SK-N-SH (cell line): ENCODE measurements around the gene SCNM1. TPM values are rescaled to one million over a fixed set of nuclear protein-coding genes. Genes with fewer than 3 reads are reported as not detected.
"Not testable (repeated sequence)": the region's sequence is repeated elsewhere in the genome, so short reads cannot be mapped to it uniquely, and the experiment has no call there.

Experiments
- CTCF ChIA-PET: fragments of 300-600, 350-600 bp; formaldehyde crosslinking; extraction: SDS; loops from one replicate; lab custom pipeline; 2021; lab: Yijun Ruan, JAX
- POLR2A ChIA-PET: fragments of 350-600 bp; sonication (Branson Sonifier 250); formaldehyde crosslinking; extraction: SDS; loops from one replicate; lab custom pipeline; 2020; ENCODE audit warnings: antibody characterized with exemption, inconsistent platforms; lab: Yijun Ruan, JAX
- DNase-seq: peaks from one replicate; pipeline ENCODE4 v3.0.0; 2012
- H2AFZ ChIP-seq: fragments of 200-600 bp; sonication (generic); 2 replicates; pipeline ENCODE4 v1.8.1; 2016; ENCODE audit warnings: antibody characterized with exemption, mild to moderate bottlenecking, low read depth
- H3F3A ChIP-seq: fragments of 200-600 bp; sonication (generic); replicated peaks from 2 replicates; pipeline ENCODE3; 2016; ENCODE audit warnings: antibody characterized with exemption, mild to moderate bottlenecking; ENCODE audit not compliant: insufficient read depth
- H3K27ac ChIP-seq, 2 experiments: fragments of 200-500 bp in 1 of 2; fragments of 200-600 bp in 1 of 2; sonication (Bioruptor generic) in 1 of 2; sonication (generic), shearing (Covaris generic) in 1 of 2; 2 replicates each; pipeline versions ENCODE4 v1.5.1 to v1.6.1; 2014 to 2016; ENCODE audit warnings: low read depth in 2 of 2, inconsistent platforms in 1 of 2, low read length in 1 of 2, mild to moderate bottlenecking in 1 of 2, mixed read lengths in 1 of 2
- H3K27me3 ChIP-seq: fragments of 200-600 bp; sonication (generic), shearing (Covaris generic); 2 replicates; pipeline ENCODE4 v1.6.1; 2016; ENCODE audit warnings: mixed run types; ENCODE audit not compliant: insufficient read depth
- H3K36me3 ChIP-seq, 2 experiments: fragments of 200-500 bp in 1 of 2; fragments of 200-600 bp in 1 of 2; sonication (Bioruptor generic) in 1 of 2; sonication (generic) in 1 of 2; replicated peaks in 1 of 2; 2 replicates each; pipeline versions ENCODE3 to v1.5.1; 2014 to 2016; ENCODE audit warnings: low read length in 1 of 2, mild to moderate bottlenecking in 1 of 2; ENCODE audit not compliant: insufficient read depth in 2 of 2, control insufficient read depth in 1 of 2
- H3K4me1 ChIP-seq, 2 experiments: fragments of 200-500 bp in 1 of 2; fragments of 200-600 bp in 1 of 2; sonication (Bioruptor generic) in 1 of 2; sonication (generic), shearing (Covaris generic) in 1 of 2; 2 replicates each; pipeline versions ENCODE4 v1.5.1 to v1.6.1; 2014 to 2016; ENCODE audit warnings: low read depth in 1 of 2, low read length in 1 of 2, mixed run types in 1 of 2; ENCODE audit not compliant: insufficient read depth in 2 of 2, control insufficient read depth in 1 of 2
- H3K4me2 ChIP-seq: fragments of 200-600 bp; sonication (generic), shearing (Covaris generic); 2 replicates; pipeline ENCODE4 v1.6.1; 2017; ENCODE audit warnings: mixed run types
- H3K4me3 ChIP-seq, 2 experiments: fragments of 200-500 bp in 1 of 2; fragments of 200-600 bp in 1 of 2; sonication (Bioruptor generic) in 1 of 2; sonication (generic), shearing (Covaris generic) in 1 of 2; 2 replicates each; pipeline versions ENCODE4 v1.5.1 to v1.8.1; 2014 to 2016; ENCODE audit warnings: low read depth in 2 of 2, inconsistent platforms in 1 of 2, low read length in 1 of 2, mild to moderate bottlenecking in 1 of 2, mixed read lengths in 1 of 2, moderate library complexity in 1 of 2
- H3K79me2 ChIP-seq: fragments of 200-600 bp; sonication (generic); 2 replicates; pipeline ENCODE4 v1.8.1; 2017; ENCODE audit warnings: mild to moderate bottlenecking; ENCODE audit not compliant: insufficient read depth
- H3K9ac ChIP-seq: fragments of 200-600 bp; sonication (generic); 2 replicates; pipeline ENCODE4 v1.6.1; 2017; ENCODE audit warnings: mixed run types
- H3K9me2 ChIP-seq: fragments of 200-600 bp; sonication (generic); 2 replicates; pipeline ENCODE4 v1.6.1; 2017; ENCODE audit warnings: mixed run types
- H3K9me3 ChIP-seq: fragments of 200-600 bp; sonication (generic); 2 replicates; pipeline ENCODE4 v1.6.1; 2017; ENCODE audit warnings: mixed run types, mild to moderate bottlenecking, moderate library complexity
- H4K20me1 ChIP-seq: fragments of 200-600 bp; sonication (generic); 2 replicates; pipeline ENCODE4 v1.6.1; 2017; ENCODE audit warnings: mild to moderate bottlenecking, mixed run types; ENCODE audit not compliant: insufficient read depth
- FOSL2 ChIP-seq: IDR thresholded peaks from 2 replicates; pipeline ENCODE4 v1.4.0; 2012; ENCODE audit warnings: low read depth, mild to moderate bottlenecking, moderate library complexity, borderline replicate concordance
- JUND ChIP-seq: IDR thresholded peaks from 2 replicates; pipeline ENCODE4 v1.4.0; 2012
- MAX ChIP-seq: IDR thresholded peaks from 2 replicates; pipeline ENCODE4 v1.4.0; 2012; ENCODE audit warnings: low read depth
- PBX3 ChIP-seq: IDR thresholded peaks from 2 replicates; pipeline ENCODE4; 2012
- RFX5 ChIP-seq: IDR thresholded peaks from 2 replicates; pipeline ENCODE4 v1.6.1; 2012; ENCODE audit warnings: mild to moderate bottlenecking, improper control_type of control experiment, low read length
- USF2 ChIP-seq: fragments of 150-350 bp; IDR thresholded peaks from 2 replicates; pipeline ENCODE4 v1.6.1; 2017; ENCODE audit warnings: antibody characterized with exemption, low read length, low read depth, borderline replicate concordance
- WGBS: methylation state at CpG from one replicate; pipeline ENCODE4 v1.1.6; 2017; ENCODE audit warnings: low lambda C conversion rate; 5-methylcytosine and 5-hydroxymethylcytosine counted together
- polyA plus RNA-seq, 3 experiments: library from polyadenylated mRNA; depleted of rRNA; stranded (reverse); fragments of >200 nt; gene quantifications; 2 replicates each; pipeline ENCODE4 v1.2.3, GENCODE V29; 2012

Gene SCNM1
- polyA plus RNA-seq, 1 of the 3 experiments (the other 2 are of a cell fraction), result 27.8 TPM

GRCh38 chr1:151199873-151200581, 34.1 kb downstream of the SCNM1 start:
- peaks cover 34% of the 10 kb centered on the region for H3F3A ChIP-seq
- peak overlapping the region; percentile 81 to 94 for H3K4me3 ChIP-seq
- 0 out of 2 replicates have a peak, but pooled peaks have one; percentile 10 for TF ChIP-seq MAX
- no peak for TF ChIP-seq RFX5
- no peak for TF ChIP-seq FOSL2
- peak; percentile 23; the same call in 1 of the 2 replicates for TF ChIP-seq JUND
- H2AFZ ChIP-seq, result no peak overlapping the region
- peaks cover 56% of the 10 kb centered on the region for H4K20me1 ChIP-seq
- ChIA-PET POLR2A (interaction anchor here (1.0 kb wide), 1 partner anchor 55 kb away, joined by 3 read pairs; the partner anchor contains the start of gene PSMD4), CTCF (interaction anchor here (1.1 to 1.3 kb wide), 2 partner anchors 52 kb away, joined by 7 to 11 read pairs; no protein-coding TSS in a partner anchor)
- 9% methylated on average over 11 of the region's 11 CpGs for WGBS
- peak overlapping the region; percentile 96 for H3K9ac ChIP-seq
- no peak for DNase-seq
- peaks cover 13 to 37% of the 10 kb centered on the region in 2 experiments for H3K36me3 ChIP-seq
- peaks cover 66% of the 10 kb centered on the region for H3K79me2 ChIP-seq
- peak overlapping the region; percentile 20 to 86; a peak in 3 of 4 replicates for H3K27ac ChIP-seq
- H3K9me2 ChIP-seq, result no peaks in the 10 kb centered on the region
- H3K4me1 ChIP-seq, result peaks cover 10 to 15% of the 10 kb centered on the region in 2 experiments; a peak in 3 of 4 replicates
- no peaks in the 10 kb centered on the region for H3K9me3 ChIP-seq
- H3K27me3 ChIP-seq, result no peaks in the 10 kb centered on the region
- peak overlapping the region; percentile 95 for H3K4me2 ChIP-seq

- CTCF ChIA-PET, result interaction anchor here (1.0 kb wide), 1 partner anchor 10 kb away, joined by 3 read pairs; no protein-coding TSS in a partner anchor
- POLR2A ChIA-PET, result not testable (repeated sequence)
These were observed 39.5 kb downstream of the SCNM1 start for GRCh38 chr1:151205381-151205965.

GRCh38 chr1:151210830-151211229, 44.9 kb downstream of the SCNM1 start:
- peaks cover 76% of the 10 kb centered on the region for H4K20me1 ChIP-seq
- H3K9me2 ChIP-seq, result no peaks in the 10 kb centered on the region
- no peak for DNase-seq
- peaks cover 4 to 60% of the 10 kb centered on the region in 2 experiments for H3K36me3 ChIP-seq
- no peaks in the 10 kb centered on the region for H3K9me3 ChIP-seq
- no peak overlapping the region for H3K9ac ChIP-seq
- H3K27me3 ChIP-seq, result no peaks in the 10 kb centered on the region
- peaks cover 21% of the 10 kb centered on the region for H3F3A ChIP-seq
- 0 out of 4 replicates have a peak overlapping the region, but pooled peaks of 1 of the 2 experiments have one; percentile 13 for H3K27ac ChIP-seq
- H3K79me2 ChIP-seq, result peaks cover 100% of the 10 kb centered on the region
- TF ChIP-seq PBX3, result no peak
- TF ChIP-seq USF2, result no peak
- no peak for TF ChIP-seq RFX5
- TF ChIP-seq, all 33 proteins: peak for 0
- Histone ChIP-seq H3K4me3 (no peak overlapping the region), H3K4me1 (no peaks in the 10 kb centered on the region), H3K4me2 (no peak overlapping the region), H2AFZ (no peak overlapping the region)
- POLR2A ChIA-PET, result no interaction called here
- CTCF ChIA-PET, result no interaction called here
- 100% methylated on average over 1 of the region's 1 CpG for WGBS

More at GRCh38 chr1:151205381-151205965, 39.5 kb downstream of the SCNM1 start:
- peaks cover 100% of the 10 kb centered on the region for H3K79me2 ChIP-seq
- not testable (repeated sequence) for H3K9me3 ChIP-seq, DNase-seq, H3K9me2 ChIP-seq, H3K27me3 ChIP-seq, H3K4me3 ChIP-seq, H3K9ac ChIP-seq, H3K4me2 ChIP-seq, H2AFZ ChIP-seq, H3K27ac ChIP-seq
- peaks cover 17 to 79% of the 10 kb centered on the region in 2 experiments for H3K36me3 ChIP-seq
- peaks cover 22% of the 10 kb centered on the region for H3F3A ChIP-seq
- 95% methylated on average over 12 of the region's 12 CpGs for WGBS
- peaks cover 0 to 15% of the 10 kb centered on the region in 2 experiments; a peak in 2 of 4 replicates for H3K4me1 ChIP-seq
- H4K20me1 ChIP-seq, result peaks cover 90% of the 10 kb centered on the region
